ENCODE measurements around the gene PEX5L. TPM values are rescaled to one million over a fixed set of nuclear protein-coding genes. Genes with fewer than 3 reads are reported as not detected.

Gene PEX5L, protein sequence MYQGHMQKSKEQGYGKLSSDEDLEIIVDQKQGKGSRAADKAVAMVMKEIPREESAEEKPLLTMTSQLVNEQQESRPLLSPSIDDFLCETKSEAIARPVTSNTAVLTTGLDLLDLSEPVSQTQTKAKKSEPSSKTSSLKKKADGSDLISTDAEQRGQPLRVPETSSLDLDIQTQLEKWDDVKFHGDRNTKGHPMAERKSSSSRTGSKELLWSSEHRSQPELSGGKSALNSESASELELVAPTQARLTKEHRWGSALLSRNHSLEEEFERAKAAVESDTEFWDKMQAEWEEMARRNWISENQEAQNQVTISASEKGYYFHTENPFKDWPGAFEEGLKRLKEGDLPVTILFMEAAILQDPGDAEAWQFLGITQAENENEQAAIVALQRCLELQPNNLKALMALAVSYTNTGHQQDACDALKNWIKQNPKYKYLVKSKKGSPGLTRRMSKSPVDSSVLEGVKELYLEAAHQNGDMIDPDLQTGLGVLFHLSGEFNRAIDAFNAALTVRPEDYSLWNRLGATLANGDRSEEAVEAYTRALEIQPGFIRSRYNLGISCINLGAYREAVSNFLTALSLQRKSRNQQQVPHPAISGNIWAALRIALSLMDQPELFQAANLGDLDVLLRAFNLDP
- not detected for polyA plus RNA-seq

DNA sequence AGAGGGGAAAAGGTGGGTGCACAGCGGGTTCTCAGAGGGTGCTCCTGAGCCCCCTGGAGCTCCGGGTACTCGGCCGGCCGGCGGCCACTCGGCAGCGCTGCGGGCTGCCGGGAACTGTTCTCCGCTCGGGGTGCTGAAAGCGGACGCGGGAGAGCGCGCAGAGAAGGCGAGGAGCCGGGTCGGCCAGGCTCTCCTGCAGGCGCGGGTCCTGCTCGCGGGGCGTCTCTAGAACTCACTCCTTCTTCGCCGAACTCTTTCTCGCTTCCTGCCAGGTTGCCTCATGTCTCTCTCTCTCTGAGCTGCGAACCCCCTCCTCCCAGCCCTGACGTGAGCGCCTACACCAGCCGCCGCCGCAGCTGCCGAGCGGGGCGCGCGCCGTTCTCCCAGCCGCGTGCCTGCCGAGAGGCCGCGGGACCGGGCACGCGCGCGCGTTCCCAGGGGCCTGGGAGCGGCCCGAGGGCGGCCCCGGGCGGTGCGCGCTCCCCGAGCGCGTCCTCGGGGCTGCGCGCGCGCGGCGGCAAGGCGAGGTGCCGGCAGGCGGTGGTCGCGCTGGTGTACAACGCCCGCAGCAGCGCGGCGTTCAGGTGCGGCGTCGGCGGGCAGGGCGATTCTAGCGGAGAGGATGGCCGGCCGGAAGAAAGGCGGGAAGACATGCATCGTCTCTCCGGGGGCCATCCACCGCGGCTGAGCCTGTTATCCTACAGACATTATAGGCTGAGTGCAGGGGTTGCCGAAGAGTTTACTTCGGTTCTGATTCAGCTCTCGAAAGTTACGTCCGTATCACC lies at the start of gene PEX5L:
Gene PEX5L (minus strand): TSS at position 267 of the 785 bp plus-strand sequence. CDS start 338 bp downstream, outside the sequence.
- H3K9me3 ChIP-seq (ENCODE audit: control insufficient read depth in 2 of 2, insufficient read depth in 1 of 2, low read depth in 1 of 2, low read length in 1 of 2) = no peaks in the 10 kb centered on the region
- no peak within 1 kb of the TSS for H3K27ac ChIP-seq (ENCODE audit: low read depth in 2 of 2, low read length in 1 of 2)
- peak within 1 kb of the TSS in 1 of 2 donors; percentile 25 for H3K4me3 ChIP-seq (ENCODE audit: low read depth in 1 of 2, low read length in 2 of 2)
- H3K4me1 ChIP-seq (ENCODE audit: control insufficient read depth in 2 of 2, insufficient read depth in 2 of 2, low read length in 1 of 2) = no peaks in the 10 kb centered on the region
- 4 to 6% methylated on average over 74 to 96 of the region's 96 CpGs for WGBS, 2 donors
- H3K36me3 ChIP-seq (ENCODE audit: control insufficient read depth in 2 of 2, insufficient read depth in 2 of 2, low read length in 1 of 2) = no peaks in the 10 kb centered on the region
- H3K27me3 ChIP-seq (ENCODE audit: control insufficient read depth in 1 of 2, insufficient read depth in 2 of 2, low read length in 2 of 2) = peaks cover 0 to 5% of the 10 kb centered on the region in 2 donors

DNA sequence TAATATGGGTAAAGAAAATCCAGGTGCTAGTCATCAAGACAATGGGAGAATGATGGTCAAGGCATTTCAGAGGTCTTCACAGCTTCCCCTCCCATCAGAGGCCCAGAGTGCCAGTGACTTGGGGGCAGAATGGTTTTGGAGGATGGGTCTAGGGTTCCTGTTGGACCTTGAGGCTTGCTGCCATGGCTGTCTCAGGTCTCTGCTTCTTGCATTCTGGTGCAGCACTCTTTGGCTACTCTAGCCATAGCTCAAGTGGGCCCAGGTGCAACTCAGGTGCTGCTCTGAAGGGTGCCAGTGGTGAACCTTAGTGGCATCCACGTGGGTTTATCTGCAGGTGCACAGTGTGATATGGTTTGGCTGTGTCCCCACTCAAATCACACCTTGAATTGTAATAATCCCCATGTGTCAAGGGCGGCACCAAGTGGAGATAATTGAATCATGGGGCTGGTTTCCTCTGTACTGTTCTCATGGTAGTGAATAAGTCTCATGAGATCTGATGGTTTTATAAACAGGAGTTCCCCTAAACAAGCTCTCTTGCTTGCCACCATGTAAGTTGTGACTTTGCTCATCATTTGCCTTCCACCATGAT lies 48.5 kb upstream of the PEX5L start:
- H3K36me3 ChIP-seq (ENCODE audit: control insufficient read depth in 2 of 2, insufficient read depth in 2 of 2, low read length in 1 of 2) = no peaks in the 10 kb centered on the region
- no peaks in the 10 kb centered on the region for H3K9me3 ChIP-seq (ENCODE audit: control insufficient read depth in 2 of 2, insufficient read depth in 1 of 2, low read depth in 1 of 2, low read length in 1 of 2)
- no peak overlapping the region for H3K27ac ChIP-seq (ENCODE audit: low read depth in 2 of 2, low read length in 1 of 2)
- no peaks in the 10 kb centered on the region for H3K4me1 ChIP-seq (ENCODE audit: control insufficient read depth in 2 of 2, insufficient read depth in 2 of 2, low read length in 1 of 2)
- H3K4me3 ChIP-seq (ENCODE audit: low read depth in 1 of 2, low read length in 2 of 2) = no peak overlapping the region
- no peaks in the 10 kb centered on the region for H3K27me3 ChIP-seq (ENCODE audit: control insufficient read depth in 1 of 2, insufficient read depth in 2 of 2, low read length in 2 of 2)
- WGBS, 2 donors = 48 to 61% methylated on average over 2 of the region's 2 CpGs

DNA sequence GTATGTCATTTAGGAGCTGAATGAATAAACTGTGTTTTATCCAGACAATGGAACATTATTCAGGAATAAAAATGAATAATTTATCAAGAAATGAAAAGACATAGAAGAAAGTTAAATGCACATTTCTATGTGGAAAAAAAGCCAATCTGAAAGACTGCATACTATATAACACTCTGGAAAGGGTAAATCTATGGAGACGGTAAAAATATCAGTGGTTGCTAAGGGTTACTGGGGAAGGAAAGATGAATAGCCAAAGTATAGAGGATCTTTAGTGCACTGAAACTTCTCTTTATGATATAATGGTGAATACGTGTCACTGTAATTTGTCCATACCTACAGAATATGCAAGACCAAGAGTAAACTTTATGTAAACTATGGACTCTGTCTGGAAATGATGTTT lies 46.0 kb upstream of the PEX5L start:
- H3K27me3 ChIP-seq (ENCODE audit: control insufficient read depth in 1 of 2, insufficient read depth in 2 of 2, low read length in 2 of 2) = no peaks in the 10 kb centered on the region
- H3K27ac ChIP-seq (ENCODE audit: low read depth in 2 of 2, low read length in 1 of 2) = no peak overlapping the region
- no peaks in the 10 kb centered on the region for H3K4me1 ChIP-seq (ENCODE audit: control insufficient read depth in 2 of 2, insufficient read depth in 2 of 2, low read length in 1 of 2)
- H3K9me3 ChIP-seq (ENCODE audit: control insufficient read depth in 2 of 2, insufficient read depth in 1 of 2, low read depth in 1 of 2, low read length in 1 of 2) = no peaks in the 10 kb centered on the region
- no peak overlapping the region for H3K4me3 ChIP-seq (ENCODE audit: low read depth in 1 of 2, low read length in 2 of 2)
- 77 to 92% methylated on average over 2 of the region's 2 CpGs for WGBS, 2 donors
- H3K36me3 ChIP-seq (ENCODE audit: control insufficient read depth in 2 of 2, insufficient read depth in 2 of 2, low read length in 1 of 2) = no peaks in the 10 kb centered on the region

DNA sequence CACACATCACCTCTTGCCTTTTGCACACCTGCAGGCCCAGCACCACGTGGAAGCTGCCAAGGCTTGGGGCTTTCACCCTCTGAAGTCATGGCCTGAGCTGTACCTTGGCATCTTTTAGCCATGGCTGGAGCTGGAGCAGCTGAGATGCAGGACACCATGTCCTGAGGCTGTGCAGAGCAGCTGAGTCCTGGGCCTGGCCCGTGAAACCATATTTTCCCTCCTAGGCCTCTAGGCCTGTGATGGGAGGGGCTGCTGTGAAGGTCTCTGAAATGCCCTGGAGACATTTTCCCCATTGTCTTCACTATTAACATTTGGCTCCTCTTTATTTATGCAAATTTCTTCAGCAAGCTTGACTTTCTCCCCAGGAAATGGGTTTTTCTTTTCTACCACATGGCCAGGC lies 41.9 kb upstream of the PEX5L start:
- Histone ChIP-seq H3K9me3 (ENCODE audit: control insufficient read depth in 2 of 2, insufficient read depth in 1 of 2, low read depth in 1 of 2, low read length in 1 of 2) (no peaks in the 10 kb centered on the region), H3K4me1 (ENCODE audit: control insufficient read depth in 2 of 2, insufficient read depth in 2 of 2, low read length in 1 of 2) (no peaks in the 10 kb centered on the region), H3K4me3 (ENCODE audit: low read depth in 1 of 2, low read length in 2 of 2) (no peak overlapping the region), H3K36me3 (ENCODE audit: control insufficient read depth in 2 of 2, insufficient read depth in 2 of 2, low read length in 1 of 2) (no peaks in the 10 kb centered on the region), H3K27me3 (ENCODE audit: control insufficient read depth in 1 of 2, insufficient read depth in 2 of 2, low read length in 2 of 2) (no peaks in the 10 kb centered on the region), H3K27ac (ENCODE audit: low read depth in 2 of 2, low read length in 1 of 2) (no peak overlapping the region)
- 38 to 52% methylated on average over 2 of the region's 2 CpGs for WGBS, 2 donors

DNA sequence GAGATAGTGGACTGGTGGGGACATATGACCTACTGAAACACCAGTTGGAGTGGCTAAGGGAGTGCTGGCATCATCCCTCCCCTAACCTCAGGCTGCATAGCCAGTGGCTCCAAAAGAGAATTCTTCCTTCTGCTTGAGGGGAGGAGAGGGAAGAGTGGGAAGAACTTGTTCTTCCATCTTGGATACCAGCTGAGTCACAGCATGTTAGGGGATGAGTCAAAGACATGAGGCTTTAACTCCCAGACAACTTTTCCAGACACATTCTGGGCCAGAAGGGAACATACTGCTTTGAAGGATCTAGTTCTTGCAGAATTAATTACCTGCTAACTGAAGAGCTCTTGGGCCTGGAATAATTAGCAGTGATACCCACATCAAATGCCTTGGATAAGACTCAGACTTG lies 36.8 kb upstream of the PEX5L start:
- no peaks in the 10 kb centered on the region for H3K4me1 ChIP-seq (ENCODE audit: control insufficient read depth in 2 of 2, insufficient read depth in 2 of 2, low read length in 1 of 2)
- H3K27me3 ChIP-seq (ENCODE audit: control insufficient read depth in 1 of 2, insufficient read depth in 2 of 2, low read length in 2 of 2) = no peaks in the 10 kb centered on the region
- no peaks in the 10 kb centered on the region for H3K36me3 ChIP-seq (ENCODE audit: control insufficient read depth in 2 of 2, insufficient read depth in 2 of 2, low read length in 1 of 2)
- H3K9me3 ChIP-seq (ENCODE audit: control insufficient read depth in 2 of 2, insufficient read depth in 1 of 2, low read depth in 1 of 2, low read length in 1 of 2) = no peaks in the 10 kb centered on the region
- H3K4me3 ChIP-seq (ENCODE audit: low read depth in 1 of 2, low read length in 2 of 2) = no peak overlapping the region
- no peak overlapping the region for H3K27ac ChIP-seq (ENCODE audit: low read depth in 2 of 2, low read length in 1 of 2)

DNA sequence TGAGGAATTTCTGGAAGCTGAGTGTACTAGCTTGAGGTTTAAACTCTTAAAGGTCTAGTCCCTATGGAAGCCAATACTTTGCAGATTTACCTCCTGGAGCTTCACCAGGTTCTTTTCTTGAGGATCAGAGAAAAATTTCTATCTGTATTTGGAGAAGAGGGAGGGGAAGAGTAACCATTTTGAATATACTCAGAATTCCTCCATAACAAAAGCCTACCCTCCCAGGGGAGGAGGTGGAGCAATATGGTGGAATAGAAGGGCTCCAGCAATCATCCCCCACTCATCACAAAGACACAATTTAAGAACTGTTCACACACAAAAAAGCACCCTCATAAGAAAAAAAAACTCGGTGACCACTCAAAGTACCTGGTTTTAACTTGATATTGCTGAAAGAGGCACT lies 36.0 kb upstream of the PEX5L start:
- H3K4me3 ChIP-seq (ENCODE audit: low read depth in 1 of 2, low read length in 2 of 2) = no peak overlapping the region

DNA sequence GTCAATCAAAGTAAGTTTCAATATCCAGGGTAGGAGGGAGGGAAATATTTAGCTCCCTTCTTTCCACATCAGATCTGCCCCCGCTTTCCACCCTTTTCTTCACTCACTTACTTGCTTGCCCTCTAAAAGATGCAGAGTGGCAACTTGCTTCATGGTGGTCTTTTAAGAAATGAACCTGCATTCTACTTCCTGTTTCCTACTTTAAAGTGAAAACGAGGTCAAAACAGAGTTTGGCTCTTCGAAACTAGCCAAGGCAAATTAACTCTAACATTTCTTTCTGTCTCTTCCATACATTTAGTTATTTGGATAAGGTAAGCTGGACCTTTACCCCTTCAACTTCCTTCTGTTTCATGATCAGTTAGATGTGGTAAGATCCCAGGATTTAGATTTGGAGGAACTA lies 34.2 kb upstream of the PEX5L start:
- Histone ChIP-seq H3K27ac (ENCODE audit: low read depth in 2 of 2, low read length in 1 of 2) (no peak overlapping the region), H3K4me3 (ENCODE audit: low read depth in 1 of 2, low read length in 2 of 2) (no peak overlapping the region), H3K9me3 (ENCODE audit: control insufficient read depth in 2 of 2, insufficient read depth in 1 of 2, low read depth in 1 of 2, low read length in 1 of 2) (no peaks in the 10 kb centered on the region), H3K36me3 (ENCODE audit: control insufficient read depth in 2 of 2, insufficient read depth in 2 of 2, low read length in 1 of 2) (no peaks in the 10 kb centered on the region), H3K4me1 (ENCODE audit: control insufficient read depth in 2 of 2, insufficient read depth in 2 of 2, low read length in 1 of 2) (no peaks in the 10 kb centered on the region), H3K27me3 (ENCODE audit: control insufficient read depth in 1 of 2, insufficient read depth in 2 of 2, low read length in 2 of 2) (no peaks in the 10 kb centered on the region)
- WGBS, 2 donors = 62 to 64% methylated on average over 3 of the region's 3 CpGs

More for the DNA sequence above, 36.0 kb upstream of the PEX5L start:
- no peaks in the 10 kb centered on the region for H3K27me3 ChIP-seq (ENCODE audit: control insufficient read depth in 1 of 2, insufficient read depth in 2 of 2, low read length in 2 of 2)
- no peaks in the 10 kb centered on the region for H3K4me1 ChIP-seq (ENCODE audit: control insufficient read depth in 2 of 2, insufficient read depth in 2 of 2, low read length in 1 of 2)
- WGBS, 2 donors = 44 to 46% methylated on average over 1 of the region's 1 CpG
- no peaks in the 10 kb centered on the region for H3K9me3 ChIP-seq (ENCODE audit: control insufficient read depth in 2 of 2, insufficient read depth in 1 of 2, low read depth in 1 of 2, low read length in 1 of 2)
- H3K36me3 ChIP-seq (ENCODE audit: control insufficient read depth in 2 of 2, insufficient read depth in 2 of 2, low read length in 1 of 2) = no peaks in the 10 kb centered on the region
- no peak overlapping the region for H3K27ac ChIP-seq (ENCODE audit: low read depth in 2 of 2, low read length in 1 of 2)

DNA sequence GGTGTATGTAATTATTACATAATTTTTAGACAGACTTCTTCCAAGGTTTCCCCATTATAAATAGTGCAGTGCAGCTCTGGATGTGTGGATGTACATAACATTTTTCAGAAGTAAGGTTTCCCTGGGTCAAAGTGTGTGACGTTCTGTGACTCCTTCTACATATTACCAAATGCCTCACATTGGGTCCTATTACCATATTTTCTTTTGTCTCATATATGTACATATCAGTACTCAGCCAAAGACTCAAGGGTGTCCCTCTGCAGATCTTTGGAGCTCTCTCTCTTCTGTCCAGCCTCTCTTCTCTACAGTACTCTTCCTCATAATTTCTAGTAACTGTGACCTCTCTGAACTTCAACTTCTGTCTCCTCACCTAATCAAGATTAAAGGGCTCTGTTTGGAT lies 31.3 kb upstream of the PEX5L start:
- Histone ChIP-seq H3K27me3 (ENCODE audit: control insufficient read depth in 1 of 2, insufficient read depth in 2 of 2, low read length in 2 of 2) (no peaks in the 10 kb centered on the region), H3K4me3 (ENCODE audit: low read depth in 1 of 2, low read length in 2 of 2) (no peak overlapping the region), H3K9me3 (ENCODE audit: control insufficient read depth in 2 of 2, insufficient read depth in 1 of 2, low read depth in 1 of 2, low read length in 1 of 2) (no peaks in the 10 kb centered on the region), H3K36me3 (ENCODE audit: control insufficient read depth in 2 of 2, insufficient read depth in 2 of 2, low read length in 1 of 2) (no peaks in the 10 kb centered on the region), H3K4me1 (ENCODE audit: control insufficient read depth in 2 of 2, insufficient read depth in 2 of 2, low read length in 1 of 2) (no peaks in the 10 kb centered on the region), H3K27ac (ENCODE audit: low read depth in 2 of 2, low read length in 1 of 2) (no peak overlapping the region)
- 53 to 71% methylated on average over 1 of the region's 1 CpG for WGBS, 2 donors

DNA sequence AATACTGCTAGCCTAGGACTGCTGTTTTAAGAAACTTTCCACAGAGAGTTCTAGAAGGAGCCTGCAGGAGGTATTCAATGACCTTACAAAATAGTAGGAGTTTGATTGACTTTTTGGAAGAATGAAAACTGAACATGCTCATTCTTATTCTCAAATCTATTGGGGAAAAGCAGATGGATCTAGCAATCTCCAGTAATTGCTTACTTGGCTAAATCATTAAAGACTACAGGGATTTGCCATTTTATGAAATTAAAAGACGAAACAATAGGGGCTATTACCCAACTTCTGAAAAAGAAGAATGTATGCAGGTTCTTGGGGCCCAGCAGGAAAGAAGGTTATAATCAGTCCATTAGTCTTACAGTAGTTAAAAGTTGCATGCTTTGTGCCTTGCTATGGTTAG lies 29.9 kb upstream of the PEX5L start:
- H3K27ac ChIP-seq (ENCODE audit: low read depth in 2 of 2, low read length in 1 of 2) = no peak overlapping the region
- H3K4me3 ChIP-seq (ENCODE audit: low read depth in 1 of 2, low read length in 2 of 2) = no peak overlapping the region
- H3K4me1 ChIP-seq (ENCODE audit: control insufficient read depth in 2 of 2, insufficient read depth in 2 of 2, low read length in 1 of 2) = no peaks in the 10 kb centered on the region
- H3K36me3 ChIP-seq (ENCODE audit: control insufficient read depth in 2 of 2, insufficient read depth in 2 of 2, low read length in 1 of 2) = no peaks in the 10 kb centered on the region
- no peaks in the 10 kb centered on the region for H3K9me3 ChIP-seq (ENCODE audit: control insufficient read depth in 2 of 2, insufficient read depth in 1 of 2, low read depth in 1 of 2, low read length in 1 of 2)
- 64 to 73% methylated on average over 1 of the region's 1 CpG for WGBS, 2 donors
- H3K27me3 ChIP-seq (ENCODE audit: control insufficient read depth in 1 of 2, insufficient read depth in 2 of 2, low read length in 2 of 2) = no peaks in the 10 kb centered on the region

All from esophagus (tissue), 2 donors.